NCI-H2196 treated with DMSO at 0.1 percent for 48 hours (cell line): Measurements from ENCODE around the gene ARFGEF3.

ENCODE experiments used
- DNase-seq: peaks from one replicate; lab custom pipeline; 2025; ENCODE audit not compliant: unreplicated experiment; lab: John Stamatoyannopoulos, UW

ARFGEF3 gene

DNA sequence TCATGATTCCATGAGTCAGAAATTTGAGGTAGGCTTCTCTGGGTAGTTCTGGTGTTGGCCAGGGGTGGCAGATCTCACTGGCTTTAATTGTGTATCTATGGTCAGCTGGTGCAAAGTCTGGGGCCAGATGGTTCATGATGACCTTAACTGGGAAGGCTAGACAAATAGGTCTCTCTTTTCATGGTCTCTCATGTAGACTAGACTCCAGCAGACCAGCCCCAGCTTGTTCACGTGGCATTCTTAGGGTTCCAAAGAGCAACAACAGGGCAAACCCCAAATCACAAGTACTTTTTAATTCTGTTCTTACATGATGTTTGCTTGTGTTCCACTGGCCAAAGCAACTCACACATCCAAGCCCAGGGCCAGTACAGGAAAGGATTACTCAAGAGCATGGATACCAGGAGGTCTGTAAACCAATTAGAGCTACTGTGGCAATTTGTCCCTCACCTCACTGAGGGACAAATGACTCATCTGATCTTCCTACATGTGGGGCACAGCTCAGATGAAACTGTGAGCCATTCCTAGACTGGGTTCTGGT lies 136.1 kb downstream of the ARFGEF3 start:
- no peak for DNase-seq

DNA sequence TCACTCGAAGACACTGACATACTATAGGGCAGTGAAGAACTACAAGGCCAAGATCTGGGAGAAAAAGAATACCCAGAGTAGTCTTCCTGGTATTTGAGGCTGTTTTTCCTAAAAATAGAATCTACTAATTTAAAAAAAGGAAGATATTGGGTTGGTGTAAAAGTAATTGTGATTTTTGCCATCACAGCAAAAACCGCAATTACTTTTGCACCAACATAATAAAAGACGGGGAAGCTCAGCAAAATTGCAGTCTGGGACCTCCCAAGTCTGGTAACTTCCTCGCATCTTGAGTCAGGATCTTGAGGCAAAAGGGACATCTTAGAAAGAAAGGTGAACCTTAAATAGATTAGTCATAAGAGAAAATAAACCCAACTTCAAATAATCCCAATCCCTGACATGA lies 138.7 kb downstream of the ARFGEF3 start:
- no peak for DNase-seq

DNA sequence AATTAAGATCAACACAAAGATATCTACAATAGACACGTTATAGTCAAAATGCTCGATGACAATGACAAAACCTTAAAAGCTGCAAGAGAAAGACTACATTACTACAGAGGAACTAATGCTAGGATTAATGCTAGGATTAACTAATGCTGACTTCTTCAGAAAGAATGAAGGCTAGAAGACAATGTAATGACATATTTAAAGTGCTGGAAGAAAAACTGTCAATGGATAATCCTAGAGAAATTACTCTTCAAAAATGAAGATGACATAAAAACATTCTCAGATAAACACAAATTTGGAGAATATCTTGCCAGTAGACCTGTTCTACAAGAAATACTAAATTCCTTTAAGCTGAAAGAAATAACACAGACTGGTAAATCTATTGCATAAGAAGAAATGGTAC lies 140.8 kb downstream of the ARFGEF3 start:
- no peak for DNase-seq

DNA sequence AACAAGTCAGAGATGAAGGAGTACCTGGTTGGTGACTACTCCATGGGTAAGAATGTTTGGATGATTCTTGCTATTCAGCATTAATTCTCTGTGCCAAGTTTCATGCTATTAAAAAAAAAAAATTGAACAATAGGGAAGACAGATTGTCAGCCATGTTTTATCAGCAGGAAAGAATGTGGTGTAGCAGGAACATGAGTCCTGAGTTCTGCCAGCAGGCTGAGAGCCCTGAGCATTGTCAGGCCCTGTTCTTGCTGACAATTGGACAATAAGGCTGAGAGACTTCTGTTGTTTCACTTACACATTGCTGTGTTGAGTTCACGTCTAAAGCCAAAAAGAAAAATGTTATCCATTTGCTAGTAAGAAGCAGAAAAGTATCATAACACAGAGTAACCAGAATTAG lies 145.6 kb downstream of the ARFGEF3 start:
- DNase-seq = no peak

DNA sequence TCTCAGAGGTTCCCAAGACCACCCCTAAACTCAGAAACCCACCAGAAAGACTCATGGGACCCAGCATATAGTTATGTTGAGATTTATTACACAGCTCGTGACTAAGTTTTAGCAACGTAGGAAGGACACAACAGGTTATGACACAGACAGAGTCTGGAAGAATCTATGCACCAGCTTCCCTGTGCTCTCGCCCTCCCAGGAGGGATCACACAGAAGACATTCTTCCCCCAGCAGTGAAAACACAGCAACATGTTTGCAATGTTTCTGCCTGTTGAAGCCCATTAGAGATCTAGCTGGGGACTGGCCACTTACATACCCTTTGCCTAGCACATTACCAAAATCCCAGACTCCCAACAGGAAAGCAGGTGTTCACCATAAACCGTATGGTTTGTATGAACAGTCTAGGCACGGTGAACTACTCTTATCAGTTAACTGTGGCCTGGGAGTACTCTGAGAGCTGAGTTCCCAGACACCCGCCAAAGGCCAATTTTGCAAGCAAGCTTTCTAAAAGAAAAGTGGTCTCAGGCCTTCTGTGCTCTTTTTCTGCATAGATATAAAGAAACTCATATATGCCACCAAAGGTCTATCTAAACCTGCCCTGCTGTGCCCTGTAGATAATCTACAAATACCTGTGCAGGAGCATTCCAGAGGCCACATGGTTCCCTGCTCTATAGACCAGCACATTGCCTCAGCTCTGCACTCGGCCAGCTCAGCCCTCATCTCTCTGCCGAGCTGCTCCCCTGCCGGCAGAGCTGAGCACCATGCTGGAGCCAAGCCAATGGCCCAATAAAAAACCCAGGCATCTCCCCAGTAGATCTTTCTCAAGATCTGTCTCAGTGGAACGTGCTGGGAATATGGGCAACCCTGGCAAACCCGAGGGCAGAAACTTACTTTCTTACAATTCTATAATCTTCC lies 146.3 kb downstream of the ARFGEF3 start:
- DNase-seq = no peak

DNA sequence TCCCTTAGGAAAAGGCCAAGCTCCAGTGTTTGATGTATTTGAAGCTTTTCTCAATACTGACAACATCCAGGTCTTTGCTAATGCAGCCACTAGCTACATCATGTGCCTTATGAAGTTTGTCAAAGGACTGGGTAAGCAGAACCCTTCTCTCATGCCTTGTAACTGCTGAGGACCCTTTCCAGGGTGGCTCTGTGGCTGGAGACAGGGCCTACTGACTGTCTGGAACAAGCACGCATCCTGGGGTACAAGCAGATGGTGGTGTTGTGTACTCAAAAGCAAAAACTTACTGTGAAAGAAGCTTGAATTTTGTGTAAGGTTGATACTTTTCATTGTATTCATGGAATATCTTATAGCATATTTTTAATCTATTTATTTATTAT lies 147.0 kb downstream of the ARFGEF3 start:
- DNase-seq = no peak

DNA sequence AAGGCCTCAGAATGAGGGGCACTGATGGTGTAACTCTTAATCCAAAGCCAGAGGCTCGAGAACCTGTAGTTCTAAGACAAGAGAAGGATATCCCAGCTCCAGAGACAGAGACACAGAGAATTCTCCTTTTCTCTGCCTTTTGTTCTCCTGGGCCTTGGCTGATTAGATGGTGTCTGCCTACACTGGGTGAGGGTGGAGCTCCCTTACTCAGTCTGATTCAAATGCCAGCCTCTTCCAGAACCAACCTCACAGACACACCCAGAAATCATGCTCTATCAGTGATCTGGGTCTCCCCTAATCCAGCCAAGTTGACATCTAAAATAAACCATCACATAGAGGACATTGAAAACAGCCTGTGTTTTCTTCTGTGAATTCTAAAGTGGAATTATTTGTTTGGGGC lies 148.0 kb downstream of the ARFGEF3 start:
- no peak for DNase-seq

DNA sequence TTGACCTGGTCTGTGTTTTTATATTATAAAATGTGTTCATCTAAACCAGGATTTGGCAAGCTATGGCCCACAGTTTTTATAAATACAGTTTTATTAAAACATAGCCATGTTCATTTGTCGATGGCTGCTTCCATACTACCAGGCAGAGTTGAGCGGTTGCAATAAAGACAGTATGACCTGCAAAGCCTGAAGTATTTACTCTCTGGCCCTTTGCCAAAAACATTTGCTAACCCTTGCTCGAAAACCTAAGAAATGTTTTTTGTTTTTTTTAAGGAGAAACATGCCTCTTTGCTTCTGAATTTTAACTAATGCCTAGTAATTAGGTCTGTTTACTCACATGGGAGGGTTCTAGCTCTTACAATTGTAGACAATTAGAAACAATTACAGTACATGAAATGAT lies 148.6 kb downstream of the ARFGEF3 start:
- peak; percentile 3 for DNase-seq

DNA sequence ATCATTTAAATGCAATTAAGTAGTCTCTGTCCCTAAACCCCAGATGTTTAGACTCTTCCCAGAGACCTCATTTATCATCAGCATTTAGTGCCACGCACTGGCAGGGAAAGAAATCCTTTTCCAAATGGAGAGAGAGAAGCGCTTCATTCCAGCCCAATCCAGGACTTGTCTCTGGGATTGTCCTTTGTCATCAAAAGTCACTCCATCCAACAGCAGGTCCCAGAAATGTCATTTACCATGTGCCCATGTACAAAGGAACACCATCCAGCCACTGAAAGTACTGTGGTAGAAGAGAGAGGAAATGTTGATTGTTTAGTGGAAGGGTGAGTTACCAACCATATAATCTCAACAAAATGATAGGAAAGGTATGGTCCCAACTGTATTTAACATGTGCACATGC lies 149.1 kb downstream of the ARFGEF3 start:
- DNase-seq = no peak

DNA sequence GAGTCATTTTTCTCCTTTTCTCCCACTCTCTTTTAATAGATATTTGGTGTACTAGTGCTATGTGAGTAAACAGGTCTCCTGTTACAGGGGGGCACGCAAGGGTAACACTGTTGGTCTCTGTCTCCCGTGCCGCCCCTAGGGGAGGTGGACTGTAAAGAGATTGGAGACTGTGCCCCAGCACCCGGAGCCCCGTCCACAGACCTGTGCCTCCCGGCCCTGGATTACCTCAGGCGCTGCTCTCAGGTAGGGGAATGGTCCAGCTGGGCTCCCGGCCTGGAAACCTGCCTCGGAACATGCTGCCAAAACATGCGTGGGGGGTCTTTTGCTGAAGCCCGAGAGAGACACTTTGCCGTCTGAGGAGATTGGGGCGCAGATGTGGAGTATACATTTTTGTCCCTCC lies 149.5 kb downstream of the ARFGEF3 start:
- DNase-seq = no peak

DNA sequence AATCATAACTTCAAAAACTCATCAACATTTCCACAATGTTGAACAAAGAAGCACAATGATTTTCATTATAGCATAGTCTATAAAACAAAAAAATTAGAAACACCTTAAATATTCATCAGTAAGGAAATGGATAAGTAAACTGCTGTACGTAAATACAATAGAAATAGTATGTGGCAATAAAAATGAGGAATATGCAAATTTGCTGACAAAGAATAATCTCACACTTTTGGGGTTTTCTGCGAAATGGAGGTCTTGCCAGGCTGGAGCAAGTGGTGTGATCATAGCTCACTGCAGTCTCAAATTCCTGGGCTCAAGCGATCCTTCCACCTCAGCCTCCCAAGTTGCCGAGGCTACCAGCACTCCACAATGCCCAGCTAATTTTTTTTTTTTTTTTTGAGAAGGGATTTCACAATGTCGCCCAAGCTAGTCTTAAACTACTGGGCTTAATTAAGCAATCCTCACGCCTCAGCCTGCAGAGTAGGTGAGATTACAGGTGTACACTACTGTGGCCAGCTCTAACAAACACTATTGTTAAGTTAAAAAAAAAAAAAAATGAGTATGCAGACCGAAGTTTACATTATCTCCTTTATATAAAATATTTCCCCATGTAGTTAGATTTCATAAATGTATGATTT lies 157.1 kb downstream of the ARFGEF3 start:
- DNase-seq = no peak

DNA sequence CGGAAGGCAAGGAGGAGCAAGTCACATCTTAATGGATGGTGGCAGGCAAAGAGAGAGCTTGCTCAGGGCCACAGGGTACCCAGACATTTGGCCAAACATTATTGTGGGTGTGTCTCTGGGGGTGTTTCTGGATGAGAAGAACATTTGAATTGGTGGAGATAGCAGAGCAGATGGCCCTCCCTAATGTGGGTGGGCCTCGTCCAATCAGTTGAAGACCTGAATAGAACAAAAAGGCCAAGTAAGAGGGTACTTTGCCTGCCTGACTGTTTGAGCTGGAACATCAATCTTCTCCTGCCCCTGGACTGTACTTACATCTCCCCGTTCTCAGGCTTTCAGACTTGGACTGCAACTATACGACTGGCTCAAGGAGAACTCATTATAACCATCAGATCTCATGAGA lies 160.2 kb downstream of the ARFGEF3 start:
- DNase-seq = no peak

DNA sequence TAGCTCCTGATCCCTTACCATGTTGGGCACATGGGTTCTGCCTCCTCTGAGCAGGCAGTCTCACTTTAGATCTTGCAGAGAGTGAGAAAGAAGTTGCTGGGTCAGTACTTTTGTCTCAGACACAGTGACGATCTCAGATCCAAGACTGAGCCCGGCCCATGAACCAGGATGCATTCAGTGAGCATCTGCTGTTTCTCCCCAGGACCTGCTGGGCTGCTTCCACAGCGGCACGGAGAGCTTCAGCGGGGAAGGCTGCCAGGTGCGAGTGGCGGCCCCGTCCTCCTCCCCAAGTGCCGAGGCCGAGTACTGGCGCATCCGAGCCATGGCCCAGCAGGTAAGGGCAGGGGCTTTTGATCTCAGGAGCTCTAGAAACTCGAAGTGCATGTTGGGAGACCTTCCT lies 162.1 kb downstream of the ARFGEF3 start:
- DNase-seq = no peak

DNA sequence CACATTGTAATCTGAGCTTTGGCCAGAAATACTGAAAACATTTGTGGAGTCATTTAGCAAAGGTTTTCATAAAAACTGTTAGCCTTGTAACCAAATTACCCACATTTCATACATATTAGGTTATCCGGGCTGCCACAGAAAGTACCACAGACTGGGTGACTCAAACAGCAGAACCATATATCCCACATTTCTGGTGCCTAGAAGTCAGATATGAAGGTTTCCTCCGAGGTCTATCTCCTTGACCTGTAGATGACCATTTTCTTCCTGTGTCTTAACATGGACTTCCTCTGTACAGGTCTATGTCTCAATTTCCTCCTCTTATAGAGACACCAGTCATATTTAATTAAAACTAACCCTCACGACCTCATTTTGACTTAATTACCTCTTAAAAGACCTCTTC lies 166.5 kb downstream of the ARFGEF3 start:
- DNase-seq = no peak

DNA sequence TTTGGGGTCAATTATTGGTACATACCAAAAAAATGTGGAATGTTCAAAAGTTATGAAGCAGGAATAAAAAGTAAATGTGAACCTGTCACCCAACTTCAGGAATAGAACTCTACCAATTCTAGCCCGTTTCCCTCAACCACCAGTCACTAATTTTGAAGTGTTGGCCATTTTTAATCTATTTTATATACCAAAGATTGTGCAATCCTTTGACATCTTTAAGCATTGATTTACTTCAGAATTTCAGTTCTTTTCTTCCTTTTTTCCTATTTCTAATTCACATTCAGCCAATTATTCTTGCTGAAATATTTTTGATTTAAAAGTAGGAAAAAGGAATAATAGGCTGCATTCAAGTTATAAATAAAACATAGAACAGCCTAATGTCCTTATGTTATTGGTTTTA lies 169.0 kb downstream of the ARFGEF3 start:
- DNase-seq = no peak

DNA sequence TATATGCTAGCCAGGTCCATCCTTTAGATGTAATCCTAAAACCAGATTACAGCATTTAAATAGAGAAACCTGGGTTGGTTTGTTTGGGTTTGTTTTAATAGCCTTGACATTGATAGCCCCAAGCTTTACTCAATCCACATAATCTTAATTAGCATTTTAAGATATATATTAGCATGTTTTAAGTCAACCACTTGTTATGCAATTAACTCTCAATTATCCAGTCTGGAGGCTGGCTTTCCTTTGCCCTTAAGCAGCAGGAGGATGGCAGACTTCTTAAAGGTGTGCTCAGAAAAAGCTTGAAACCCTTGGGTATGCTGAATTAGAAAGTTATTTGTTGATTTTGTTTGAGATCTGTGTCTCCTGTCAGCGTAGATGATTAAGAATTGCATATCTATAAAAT lies 169.7 kb downstream of the ARFGEF3 start:
- DNase-seq = no peak

DNA sequence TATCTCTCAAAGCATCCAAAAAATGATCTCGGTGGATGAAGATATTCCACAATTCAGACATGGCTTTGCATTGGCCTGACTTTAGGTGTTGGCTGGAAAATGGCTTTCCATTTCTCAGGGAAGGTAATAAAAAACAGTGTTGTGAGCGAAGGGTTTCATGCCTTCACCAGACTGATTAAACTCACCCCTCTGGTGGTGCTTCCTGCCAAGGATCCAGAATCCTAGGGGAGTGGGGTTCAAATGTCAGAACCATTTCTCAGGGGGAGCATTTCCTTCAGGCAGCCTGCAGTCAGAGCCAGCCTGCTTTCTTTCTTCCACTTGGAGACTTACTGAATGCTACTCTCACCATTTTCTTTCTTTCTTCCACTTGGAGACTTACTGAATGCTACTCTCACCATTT lies 170.2 kb downstream of the ARFGEF3 start:
- DNase-seq = no peak

DNA sequence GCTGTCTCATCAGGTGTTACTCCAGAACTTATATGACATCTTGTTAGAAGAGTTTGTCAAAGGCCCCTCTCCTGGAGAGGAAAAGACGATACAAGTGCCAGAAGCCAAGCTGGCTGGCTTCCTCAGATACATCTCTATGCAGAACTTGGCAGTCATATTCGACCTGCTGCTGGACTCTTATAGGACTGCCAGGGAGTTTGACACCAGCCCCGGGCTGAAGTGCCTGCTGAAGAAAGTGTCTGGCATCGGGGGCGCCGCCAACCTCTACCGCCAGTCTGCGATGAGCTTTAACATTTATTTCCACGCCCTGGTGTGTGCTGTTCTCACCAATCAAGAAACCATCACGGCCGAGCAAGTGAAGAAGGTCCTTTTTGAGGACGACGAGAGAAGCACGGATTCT lies 172.3 kb downstream of the ARFGEF3 start:
- DNase-seq = no peak

DNA sequence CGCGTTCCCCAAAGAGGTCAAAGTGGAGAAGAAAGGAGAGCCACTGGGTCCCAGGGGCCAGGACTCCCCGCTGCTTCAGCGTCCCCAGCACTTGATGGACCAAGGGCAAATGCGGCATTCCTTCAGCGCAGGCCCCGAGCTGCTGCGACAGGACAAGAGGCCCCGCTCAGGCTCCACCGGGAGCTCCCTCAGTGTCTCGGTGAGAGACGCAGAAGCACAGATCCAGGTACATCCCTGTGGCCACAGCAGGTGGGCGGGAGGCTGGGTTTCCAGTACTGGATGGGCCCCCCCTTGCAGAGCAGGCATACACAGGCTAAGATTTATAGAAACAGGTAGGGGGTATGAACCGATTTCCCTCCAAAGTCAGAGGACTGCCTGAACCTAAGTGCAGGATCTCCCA lies 173.2 kb downstream of the ARFGEF3 start:
- DNase-seq = no peak

DNA sequence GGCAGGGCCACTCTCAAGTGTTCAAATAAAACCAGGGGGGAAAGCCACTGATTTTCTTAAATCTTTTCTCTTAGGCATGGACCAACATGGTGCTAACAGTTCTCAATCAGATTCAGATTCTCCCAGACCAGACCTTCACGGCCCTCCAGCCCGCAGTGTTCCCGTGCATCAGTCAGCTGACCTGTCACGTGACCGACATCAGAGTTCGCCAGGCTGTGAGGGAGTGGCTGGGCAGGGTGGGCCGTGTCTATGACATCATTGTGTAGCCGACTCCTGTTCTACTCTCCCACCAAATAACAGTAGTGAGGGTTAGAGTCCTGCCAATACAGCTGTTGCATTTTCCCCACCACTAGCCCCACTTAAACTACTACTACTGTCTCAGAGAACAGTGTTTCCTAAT lies 174.5 kb downstream of the ARFGEF3 start:
- no peak for DNase-seq

DNA sequence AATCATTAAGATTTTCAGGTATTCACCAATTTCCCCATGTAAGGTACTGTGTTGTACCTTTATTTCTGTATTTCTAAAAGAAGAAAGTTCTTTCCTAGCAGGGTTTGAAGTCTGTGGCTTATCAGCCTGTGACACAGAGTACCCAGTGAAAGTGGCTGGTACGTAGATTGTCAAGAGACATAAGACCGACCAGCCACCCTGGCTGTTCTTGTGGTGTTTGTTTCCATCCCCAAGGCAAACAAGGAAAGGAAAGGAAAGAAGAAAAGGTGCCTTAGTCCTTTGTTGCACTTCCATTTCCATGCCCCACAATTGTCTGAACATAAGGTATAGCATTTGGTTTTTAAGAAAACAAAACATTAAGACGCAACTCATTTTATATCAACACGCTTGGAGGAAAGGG lies 175.3 kb downstream of the ARFGEF3 start:
- no peak for DNase-seq

DNA sequence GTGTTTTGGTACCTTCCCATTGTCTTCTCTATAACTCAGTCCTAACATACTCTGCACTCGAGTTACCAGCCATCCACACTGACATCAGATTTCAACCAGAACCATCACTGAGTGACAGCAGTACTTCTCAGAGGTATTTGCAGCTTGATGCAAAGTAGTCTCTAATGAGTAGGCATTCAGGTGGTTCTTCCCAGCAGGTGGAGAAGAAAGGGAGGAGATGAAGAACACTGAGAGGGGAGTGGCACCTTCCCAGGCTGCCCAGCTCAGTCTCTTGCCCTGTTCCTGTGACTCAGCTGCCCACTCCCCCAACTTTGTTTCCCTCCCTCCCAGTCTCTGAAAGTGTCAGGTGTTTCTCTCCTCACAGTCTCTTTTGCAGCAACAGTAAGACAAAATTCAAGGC lies 177.3 kb downstream of the ARFGEF3 start:
- DNase-seq = no peak
